IMR-90 (cell line): ENCODE results near the gene SH3BP2. TPM values are rescaled to one million over a fixed set of nuclear protein-coding genes. Genes with fewer than 3 reads are reported as not detected.
A peak's percentile ranks its signal among the peaks of the same experiment; 100 is the strongest.

ENCODE experiments used
- ATAC-seq: fragments of 200-7000 bp; cut with Tn5 transposase; 2 replicates; pipeline ENCODE4 v1.9.1; 2020; ENCODE audit warnings: low read depth, mild to moderate bottlenecking, moderate library complexity
- BruUV-seq: library from RNA; stranded (reverse); fragments of 400-500 nt; replicated peaks from 2 replicates; lab custom pipeline; 2021; lab: Mats Ljungman, UMichigan
- CTCF ChIA-PET: fragments of 300-600 bp; formaldehyde crosslinking; extraction: SDS; loops from one replicate; lab custom pipeline; 2021; ENCODE audit warnings: antibody characterized with exemption; lab: Yijun Ruan, JAX
- POLR2A ChIA-PET: fragments of 300-600 bp; sonication (Branson Sonifier 250); formaldehyde crosslinking; loops from one replicate; lab custom pipeline; 2022; ENCODE audit warnings: antibody characterized with exemption; ENCODE audit not compliant: unreplicated experiment; lab: Charles Lee
- DNase-seq: peaks from one replicate; pipeline ENCODE4 v3.0.0; 2013
- H2AFZ ChIP-seq: replicated peaks from 2 replicates; pipeline ENCODE3; 2013; ENCODE audit warnings: low read length, mild to moderate bottlenecking; ENCODE audit not compliant: poor library complexity
- H2AK5ac ChIP-seq: 2 replicates; pipeline ENCODE4 v1.6.1; 2013; ENCODE audit warnings: low read depth, low read length, inconsistent platforms
- H2AK9ac ChIP-seq: replicated peaks from 2 replicates; pipeline ENCODE3; 2013; ENCODE audit warnings: mild to moderate bottlenecking, low read depth, low read length, moderate library complexity; ENCODE audit not compliant: poor library complexity
- H2BK120ac ChIP-seq: 2 replicates; pipeline ENCODE4 v1.6.1; 2013; ENCODE audit warnings: low read depth, low read length, inconsistent platforms
- H2BK15ac ChIP-seq: 3 replicates; pipeline ENCODE4 v1.6.1; 2013; ENCODE audit warnings: low read depth, low read length, inconsistent platforms
- H2BK20ac ChIP-seq: 2 replicates; pipeline ENCODE4 v1.6.1; 2013; ENCODE audit warnings: low read depth, mild to moderate bottlenecking, inconsistent platforms, low read length, moderate library complexity
- H2BK5ac ChIP-seq: 2 replicates; pipeline ENCODE4 v1.6.1; 2013; ENCODE audit warnings: mild to moderate bottlenecking, low read depth, low read length, inconsistent platforms; ENCODE audit not compliant: poor library complexity, severe bottlenecking
- H3K14ac ChIP-seq: replicated peaks from 2 replicates; pipeline ENCODE4 v1.6.1; 2013; ENCODE audit warnings: low read depth, low read length, inconsistent platforms
- H3K18ac ChIP-seq: 2 replicates; pipeline ENCODE4 v1.6.1; 2013; ENCODE audit warnings: low read depth, low read length, control low read depth
- H3K23ac ChIP-seq: 2 replicates; pipeline ENCODE4 v1.6.1; 2013; ENCODE audit warnings: low read depth, low read length, inconsistent platforms
- H3K27ac ChIP-seq: 2 replicates; pipeline ENCODE4 v1.5.1; 2013; ENCODE audit warnings: mild to moderate bottlenecking, control low read depth, low read length; ENCODE audit not compliant: insufficient read depth
- H3K27me3 ChIP-seq: 2 replicates; pipeline ENCODE4 v1.6.1; 2013; ENCODE audit warnings: low read length; ENCODE audit not compliant: control insufficient read depth, insufficient read depth
- H3K36me3 ChIP-seq: 2 replicates; pipeline ENCODE4 v1.6.1; 2013; ENCODE audit warnings: low read length, mixed read lengths; ENCODE audit not compliant: control insufficient read depth, insufficient read depth
- H3K4ac ChIP-seq: 2 replicates; pipeline ENCODE4 v1.6.1; 2013; ENCODE audit warnings: low read depth, low read length, inconsistent platforms
- H3K4me1 ChIP-seq: 2 replicates; pipeline ENCODE4 v1.6.1; 2013; ENCODE audit warnings: low read length, mixed read lengths; ENCODE audit not compliant: control insufficient read depth, insufficient read depth
- H3K4me2 ChIP-seq: 2 replicates; pipeline ENCODE4 v1.6.1; 2013; ENCODE audit warnings: low read depth, mild to moderate bottlenecking, control low read depth, low read length, moderate library complexity
- H3K4me3 ChIP-seq: 2 replicates; pipeline ENCODE4 v1.5.1; 2013; ENCODE audit warnings: low read depth, mild to moderate bottlenecking, control low read depth, low read length, moderate library complexity; ENCODE audit not compliant: insufficient read depth
- H3K56ac ChIP-seq: 2 replicates; pipeline ENCODE4 v1.6.1; 2013; ENCODE audit warnings: low read length, inconsistent platforms; ENCODE audit not compliant: insufficient read depth; ENCODE audit errors: extremely low read depth
- H3K79me1 ChIP-seq, 2 experiments: 2 replicates each; pipeline ENCODE4 v1.6.1; 2013; ENCODE audit warnings: low read length in 2 of 2, inconsistent platforms in 1 of 2, low read depth in 1 of 2
- H3K9ac ChIP-seq: 2 replicates; pipeline ENCODE4 v1.6.1; 2013; ENCODE audit warnings: low read depth, low read length, control low read depth
- H3K9me1 ChIP-seq: 2 replicates; pipeline ENCODE4 v1.6.1; 2013; ENCODE audit warnings: low read length, inconsistent platforms; ENCODE audit not compliant: insufficient read depth
- H3K9me3 ChIP-seq: 2 replicates; pipeline ENCODE4 v1.6.1; 2013; ENCODE audit warnings: low read length; ENCODE audit not compliant: control insufficient read depth, insufficient read depth
- H4K20me1 ChIP-seq: 2 replicates; pipeline ENCODE4 v1.6.1; 2013; ENCODE audit warnings: low read length, inconsistent platforms; ENCODE audit not compliant: insufficient read depth
- H4K5ac ChIP-seq: 2 replicates; pipeline ENCODE4 v1.6.1; 2013; ENCODE audit warnings: mild to moderate bottlenecking, low read depth, low read length, control low read depth
- H4K8ac ChIP-seq, 2 experiments: 2 replicates each; pipeline ENCODE4 v1.6.1; 2013; ENCODE audit warnings: low read depth in 2 of 2, low read length in 2 of 2, control low read depth in 1 of 2, inconsistent platforms in 1 of 2
- H4K91ac ChIP-seq: 2 replicates; pipeline ENCODE4 v1.6.1; 2013; ENCODE audit warnings: low read depth, low read length, inconsistent platforms; ENCODE audit not compliant: insufficient read depth
- BHLHE40 ChIP-seq: fragments of 150-350 bp; IDR thresholded peaks from 2 replicates; pipeline ENCODE4 v1.6.1; 2016; ENCODE audit warnings: mild to moderate bottlenecking, low read depth, low read length
- CEBPB ChIP-seq: IDR thresholded peaks from 2 replicates; pipeline ENCODE4 v1.6.1; 2012; ENCODE audit warnings: low read depth, low read length, improper control_type of control experiment
- MAFK ChIP-seq: IDR thresholded peaks from 2 replicates; pipeline ENCODE4 v1.6.1; 2012; ENCODE audit warnings: low read depth, low read length, improper control_type of control experiment
- NFE2L2 ChIP-seq: fragments of 150-350 bp; IDR thresholded peaks from 2 replicates; pipeline ENCODE4 v1.6.1; 2016; ENCODE audit warnings: low read depth, mild to moderate bottlenecking, low read length
- RFX5 ChIP-seq: IDR thresholded peaks from 2 replicates; pipeline ENCODE4 v1.8.0; 2012; ENCODE audit warnings: low read depth, mild to moderate bottlenecking, low read length, moderate library complexity
- SMC3 ChIP-seq: fragments of 150-350 bp; IDR thresholded peaks from 2 replicates; pipeline ENCODE4 v1.6.1; 2016; ENCODE audit warnings: low read depth, mild to moderate bottlenecking, antibody characterized with exemption, low read length, moderate library complexity
- WGBS, 2 experiments: methylation state at CpG; one replicate each; pipeline versions ENCODE4 v1.1.5 to v1.1.7; 2013; ENCODE audit warnings: missing lambda C conversion rate in 2 of 2; ENCODE audit not compliant: insufficient read length in 1 of 2; ENCODE audit errors: extremely low coverage in 2 of 2; 5-methylcytosine and 5-hydroxymethylcytosine counted together
- dilution Hi-C: fragments of 300-500 bp; cut with HindIII; formaldehyde crosslinking; loops from one replicate; pipeline ENCODE4 v1.14.3; 2018; ENCODE audit warnings: low sequenced_read_pairs; ENCODE audit not compliant: unreplicated experiment
- in situ Hi-C: fragments of 300-500 bp; cut with MboI; formaldehyde crosslinking; loops from 3 replicates; pipeline ENCODE4 v1.14.3; 2019; ENCODE audit warnings: low sequenced_read_pairs, inconsistent platforms, mixed read lengths
- intact Hi-C: fragments of 100-400 bp; cut with micrococcal nuclease; formaldehyde crosslinking; loops from 2 replicates; pipeline ENCODE4 v1.10.0; 2022
- polyA plus RNA-seq, 3 experiments: library from polyadenylated mRNA; depleted of rRNA; stranded (reverse); fragments of >200 nt; gene quantifications; 2 replicates each; pipeline ENCODE4 v1.2.3, GENCODE V29; 2012; ENCODE audit warnings: low replicate concordance in 1 of 3
- total RNA-seq: library from RNA; depleted of rRNA; stranded (reverse); fragments of >200 nt; gene quantifications from 2 replicates; pipeline ENCODE4 v1.2.3, GENCODE V29; 2012
- TF ChIP-seq, protein P1 (sequence below): fragments of 150-350 bp; IDR thresholded peaks from 2 replicates; pipeline ENCODE4 v1.6.1; 2016; ENCODE audit warnings: low read depth, mild to moderate bottlenecking, low read length, moderate library complexity, borderline replicate concordance

The SH3BP2 gene
- total and polyA plus RNA-seq, 2 of the 4 experiments (the other 2 are of a cell fraction), result 9.0 to 37.2 TPM

DNA sequence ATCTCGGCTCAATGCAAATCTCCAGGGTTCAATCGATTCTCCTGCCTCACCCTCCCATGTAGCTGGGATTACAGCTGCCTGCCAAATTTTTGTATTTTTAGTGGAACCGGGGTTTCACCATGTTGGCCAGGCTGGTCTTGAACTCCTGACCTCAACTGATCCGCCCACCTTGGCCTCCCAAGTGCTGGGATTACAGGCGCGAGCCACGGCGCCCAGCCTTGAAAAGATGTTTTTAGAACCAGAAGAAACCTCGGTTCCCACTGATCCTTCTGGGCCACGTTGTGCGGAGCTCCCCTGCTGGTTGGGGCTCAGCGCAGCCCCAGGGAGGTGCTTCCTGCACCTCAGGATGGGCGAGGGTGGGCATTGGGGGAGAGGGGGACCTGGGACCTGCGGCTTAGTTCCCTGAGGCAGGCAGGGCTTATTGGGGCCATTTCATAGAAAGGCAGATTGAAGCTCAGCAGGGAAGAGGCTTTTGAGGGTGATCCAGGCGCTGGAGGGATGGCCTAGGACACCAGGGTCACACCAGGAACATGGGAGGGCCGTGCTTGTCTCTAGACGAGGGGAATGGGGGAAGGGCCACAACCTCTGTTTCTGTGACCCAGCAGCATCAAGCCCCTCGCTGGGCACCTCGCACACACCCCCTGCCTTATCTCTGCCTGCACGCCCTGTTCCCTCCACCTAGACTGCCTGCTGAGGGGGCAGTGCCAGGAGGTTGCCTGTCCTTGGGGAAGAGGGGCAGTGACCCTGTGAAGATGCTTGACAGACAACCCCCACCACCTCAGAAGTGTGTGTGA is 44.4 kb downstream of the SH3BP2 start:
- peak overlapping the region; percentile 3 to 94; a peak in 3 of 4 replicates for H4K8ac ChIP-seq
- TF ChIP-seq CEBPB, result no peak
- TF ChIP-seq MAFK, result no peak
- TF ChIP-seq NFE2L2, result no peak
- no peak for TF ChIP-seq RFX5
- TF ChIP-seq BHLHE40, result no peak
- no peak for TF ChIP-seq SMC3
- TF ChIP-seq, protein P1, sequence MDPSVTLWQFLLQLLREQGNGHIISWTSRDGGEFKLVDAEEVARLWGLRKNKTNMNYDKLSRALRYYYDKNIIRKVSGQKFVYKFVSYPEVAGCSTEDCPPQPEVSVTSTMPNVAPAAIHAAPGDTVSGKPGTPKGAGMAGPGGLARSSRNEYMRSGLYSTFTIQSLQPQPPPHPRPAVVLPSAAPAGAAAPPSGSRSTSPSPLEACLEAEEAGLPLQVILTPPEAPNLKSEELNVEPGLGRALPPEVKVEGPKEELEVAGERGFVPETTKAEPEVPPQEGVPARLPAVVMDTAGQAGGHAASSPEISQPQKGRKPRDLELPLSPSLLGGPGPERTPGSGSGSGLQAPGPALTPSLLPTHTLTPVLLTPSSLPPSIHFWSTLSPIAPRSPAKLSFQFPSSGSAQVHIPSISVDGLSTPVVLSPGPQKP, result no peak
- H4K5ac ChIP-seq, result no peak overlapping the region
- WGBS, 2 experiments, result 85% methylated on average over 4 of the region's 20 CpGs; no CpG with 5 or more reads in 1 of the 2 experiments
- no peak overlapping the region for H2BK15ac ChIP-seq
- POLR2A ChIA-PET, result no interaction called here
- peaks cover 7 to 21% of the 10 kb centered on the region in 2 experiments; a peak in 3 of 4 replicates for H3K79me1 ChIP-seq
- peak overlapping the region; percentile 38 for H3K4ac ChIP-seq
- peak overlapping the region; percentile 73 for H2AFZ ChIP-seq
- dilution Hi-C loops (no loop called here), intact Hi-C loops (no loop called here), in situ Hi-C loops (no loop called here)
- H2BK20ac ChIP-seq, result peak overlapping the region; percentile 20; the same call in 1 of the 2 replicates
- H3K36me3 ChIP-seq, result peaks cover 33% of the 10 kb centered on the region
- no peak overlapping the region for H3K56ac ChIP-seq
- no peak overlapping the region for H3K4me3 ChIP-seq
- DNase-seq, result no peak
- H3K27me3 ChIP-seq, result no peaks in the 10 kb centered on the region
- no peaks in the 10 kb centered on the region for H3K9me3 ChIP-seq
- H2BK120ac ChIP-seq, result 0 out of 2 replicates have a peak overlapping the region, but pooled peaks have one; percentile 0
- H3K18ac ChIP-seq, result no peak overlapping the region
- peak; percentile 33; the same call in 1 of the 2 replicates for ATAC-seq
- peak overlapping the region; percentile 18; the same call in 1 of the 2 replicates for H3K27ac ChIP-seq
- H4K20me1 ChIP-seq, result no peaks in the 10 kb centered on the region; the same call in 1 of the 2 replicates
- peak overlapping the region; percentile 69 for H2AK5ac ChIP-seq
- peak overlapping the region; percentile 38; the same call in 1 of the 2 replicates for H3K23ac ChIP-seq
- BruUV-seq, result no TSS peak
- peak overlapping the region; percentile 68 for H2AK9ac ChIP-seq
- H3K4me2 ChIP-seq, result no peak overlapping the region
- peaks cover 4% of the 10 kb centered on the region; the same call in 1 of the 2 replicates for H3K4me1 ChIP-seq
- H4K91ac ChIP-seq, result peak overlapping the region; percentile 52
- peak overlapping the region; percentile 57 for H2BK5ac ChIP-seq
- peaks cover 23% of the 10 kb centered on the region; the same call in 1 of the 2 replicates for H3K9me1 ChIP-seq
- H3K14ac ChIP-seq, result peak overlapping the region; percentile 88
- H3K9ac ChIP-seq, result no peak overlapping the region
- CTCF ChIA-PET, result no interaction called here
